HepG2 (cell line): ENCODE results near the gene TAF8. TPM values are rescaled to one million over a fixed set of nuclear protein-coding genes. Genes with fewer than 3 reads are reported as not detected.

Source experiments
- ASH2L ChIP-seq: fragments of 300-600, 200-600 bp; sonication (generic); IDR thresholded peaks from 2 replicates; pipeline ENCODE4 v1.7.0; 2017; ENCODE audit warnings: low read depth, mild to moderate bottlenecking, moderate library complexity, mixed read lengths, low read length; ENCODE audit not compliant: insufficient read length
- ATF4 ChIP-seq, 2 experiments: fragments of 450-650 bp in 1 of 2; sonication (generic) in 1 of 2; formaldehyde crosslinking; IDR thresholded peaks; 2 replicates each; pipeline versions ENCODE4 v1.5.0 to v1.8.0; 2020 to 2022; ENCODE audit warnings: mild to moderate bottlenecking in 1 of 2, missing genetic modification reagents in 1 of 2
- BRCA1 ChIP-seq: sonication (generic); formaldehyde crosslinking; IDR thresholded peaks from 2 replicates; pipeline ENCODE4 v1.4.0; 2020; ENCODE audit warnings: missing genetic modification reagents
- ESRRA ChIP-seq: sonication (generic); formaldehyde crosslinking; IDR thresholded peaks from 2 replicates; pipeline ENCODE4 v1.5.1; 2020; ENCODE audit warnings: mild to moderate bottlenecking, low read depth, missing genetic modification reagents
- HNF1A ChIP-seq, 2 experiments: sonication (generic) in 1 of 2; formaldehyde crosslinking in 1 of 2; IDR thresholded peaks; 2 replicates each; pipeline versions ENCODE4 v1.4.0 to v1.6.1; 2016 to 2020; ENCODE audit warnings: borderline replicate concordance in 1 of 2, low read depth in 1 of 2, mild to moderate bottlenecking in 1 of 2, missing genetic modification reagents in 1 of 2
- SKI ChIP-seq: fragments of 450-650 bp; IDR thresholded peaks from one replicate; pipeline ENCODE4 v1.6.1; 2018; ENCODE audit warnings: mild to moderate bottlenecking; ENCODE audit not compliant: partially characterized antibody
- TBL1XR1 ChIP-seq: fragments of 150-350 bp; IDR thresholded peaks from 2 replicates; pipeline ENCODE4 v1.6.1; 2014; ENCODE audit warnings: borderline replicate concordance, low read length; ENCODE audit not compliant: partially characterized antibody
- ZBTB39 ChIP-seq: sonication (generic); formaldehyde crosslinking; IDR thresholded peaks from 2 replicates; pipeline ENCODE4 v1.5.0; 2020; ENCODE audit warnings: missing genetic modification reagents
- ZBTB44 ChIP-seq: sonication (generic); formaldehyde crosslinking; IDR thresholded peaks from 2 replicates; pipeline ENCODE4 v1.4.0; 2020; ENCODE audit warnings: missing genetic modification reagents
- ZNF335 ChIP-seq: sonication (generic); formaldehyde crosslinking; IDR thresholded peaks from 2 replicates; pipeline ENCODE4 v1.4.0; 2020; ENCODE audit warnings: missing genetic modification reagents
- ZNF460 ChIP-seq: sonication (generic); formaldehyde crosslinking; IDR thresholded peaks from 2 replicates; pipeline ENCODE4 v1.5.1; 2020; ENCODE audit warnings: missing genetic modification reagents, mild to moderate bottlenecking, borderline replicate concordance
- ZNF468 ChIP-seq: sonication (generic); formaldehyde crosslinking; IDR thresholded peaks from 2 replicates; pipeline ENCODE4 v1.8.0; 2022; ENCODE audit warnings: mild to moderate bottlenecking, moderate library complexity, missing genetic modification reagents
- ZNF670 ChIP-seq: sonication (generic); formaldehyde crosslinking; IDR thresholded peaks from 2 replicates; pipeline ENCODE4 v1.8.0; 2022; ENCODE audit warnings: mild to moderate bottlenecking, missing genetic modification reagents, borderline replicate concordance
- ZNF672 ChIP-seq: sonication (generic); formaldehyde crosslinking; IDR thresholded peaks from 2 replicates; pipeline ENCODE4 v1.8.1; 2022; ENCODE audit warnings: missing genetic modification reagents
- ZNF678 ChIP-seq: sonication (generic); formaldehyde crosslinking; IDR thresholded peaks from 2 replicates; pipeline ENCODE4 v1.4.0; 2020; ENCODE audit warnings: mild to moderate bottlenecking, missing genetic modification reagents
- ZNF850 ChIP-seq: sonication (generic); formaldehyde crosslinking; conservative IDR thresholded peaks from 2 replicates; pipeline ENCODE4 v1.9.0; 2021; ENCODE audit warnings: mild to moderate bottlenecking, missing genetic modification reagents
- ZSCAN25 ChIP-seq: sonication (generic); formaldehyde crosslinking; IDR thresholded peaks from 2 replicates; pipeline ENCODE4 v1.8.0; 2022; ENCODE audit warnings: mild to moderate bottlenecking, missing genetic modification reagents
- polyA plus RNA-seq, 8 experiments: library from polyadenylated mRNA; depleted of rRNA in 3 of 8; stranded (reverse) in 7 of 8; unstranded in 1 of 8; fragments of >200 nt; fragmentation: Illumina TruSeq in 4 of 8; extraction: Trizol in 4 of 8; gene quantifications; 2 replicates each; pipeline versions ENCODE4 v1.2.1 to v1.2.3, GENCODE V29; 2011 to 2016; ENCODE audit warnings: low read depth in 4 of 8, missing spikeins in 1 of 8, mixed read lengths in 1 of 8; ENCODE audit not compliant: insufficient read depth in 1 of 8
- total RNA-seq, 5 experiments: library from RNA; depleted of rRNA; stranded (reverse); fragments of >200 nt; fragmentation: Illumina TruSeq; extraction: Trizol; gene quantifications; 2 replicates each; pipeline ENCODE4 v1.2.3, GENCODE V29; 2016; ENCODE audit warnings: low read depth in 1 of 5
- TF ChIP-seq, protein P1 (sequence below): IDR thresholded peaks from 2 replicates; pipeline ENCODE4 v1.6.1; 2016; ENCODE audit warnings: missing compliant biosample characterization, missing genetic modification reagents, borderline replicate concordance

Gene TAF8
- total and polyA plus RNA-seq, 2 of the 13 experiments (the other 11 are each of a cell fraction or from before 2014, with no cell fraction given): 25.2 to 25.8 TPM

GRCh38 chr6:42100029-42100901 is 49.9 kb downstream of the TAF8 start (continued):
- TF ChIP-seq, protein P1, sequence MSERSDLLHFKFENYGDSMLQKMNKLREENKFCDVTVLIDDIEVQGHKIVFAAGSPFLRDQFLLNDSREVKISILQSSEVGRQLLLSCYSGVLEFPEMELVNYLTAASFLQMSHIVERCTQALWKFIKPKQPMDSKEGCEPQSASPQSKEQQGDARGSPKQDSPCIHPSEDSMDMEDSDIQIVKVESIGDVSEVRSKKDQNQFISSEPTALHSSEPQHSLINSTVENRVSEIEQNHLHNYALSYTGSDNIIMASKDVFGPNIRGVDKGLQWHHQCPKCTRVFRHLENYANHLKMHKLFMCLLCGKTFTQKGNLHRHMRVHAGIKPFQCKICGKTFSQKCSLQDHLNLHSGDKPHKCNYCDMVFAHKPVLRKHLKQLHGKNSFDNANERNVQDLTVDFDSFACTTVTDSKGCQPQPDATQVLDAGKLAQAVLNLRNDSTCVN (CRISPR knock-in tag): no peak
- no peak for TF ChIP-seq ZSCAN25 (CRISPR knock-in tag)
- TF ChIP-seq ZNF850 (CRISPR knock-in tag): no peak
- no peak for TF ChIP-seq ZNF468 (CRISPR knock-in tag)
- TF ChIP-seq ZBTB39 (CRISPR knock-in tag): no peak
- TF ChIP-seq BRCA1 (CRISPR knock-in tag): no peak
- TF ChIP-seq ZNF460: no peak
- no peak for TF ChIP-seq HNF1A (IDR thresholded peaks at IDR 0.05; ENCODE audit: low read depth)
- TF ChIP-seq HNF1A (CRISPR knock-in tag; IDR thresholded peaks at IDR 0.05; ENCODE audit: borderline replicate concordance): no peak
- TF ChIP-seq ZNF670 (CRISPR knock-in tag): peak; percentile 22; the same call in 1 of the 2 replicates
- TF ChIP-seq SKI: no peak
- peak; percentile 56; the same call in 1 of the 2 replicates for TF ChIP-seq ESRRA (CRISPR knock-in tag)
- TF ChIP-seq TBL1XR1: no peak
- TF ChIP-seq ZNF672 (CRISPR knock-in tag): no peak
- no peak for TF ChIP-seq ZBTB44
- no peak for TF ChIP-seq ZNF678 (CRISPR knock-in tag)
- no peak for TF ChIP-seq ASH2L
- no peak for TF ChIP-seq ATF4 (CRISPR knock-in tag; IDR thresholded peaks at IDR 0.05)
- no peak for TF ChIP-seq ZNF335 (CRISPR knock-in tag)
